ENCODE measurements around the gene EDAR. TPM values are rescaled to one million over a fixed set of nuclear protein-coding genes. Genes with fewer than 3 reads are reported as not detected.

The EDAR gene
- total and polyA plus RNA-seq, 9 donors: 0.04 to 1.1 (median 0.08) TPM

GRCh38 chr2:108969856-108970255, 19.2 kb downstream of the EDAR start:
- Histone ChIP-seq H3K4me3 (ENCODE audit: low read length) (no peak overlapping the region), H3K36me3 (ENCODE audit: control insufficient read depth, insufficient read depth, low read length) (no peaks in the 10 kb centered on the region), H3K27ac (ENCODE audit: low read length) (no peak overlapping the region), H3K4me1 (ENCODE audit: control insufficient read depth, insufficient read depth, low read length) (peaks cover 3% of the 10 kb centered on the region), H3K9me3 (replicated peaks; ENCODE audit: control insufficient read depth, low read depth, low read length) (no peaks in the 10 kb centered on the region), H3K27me3 (ENCODE audit: control insufficient read depth, insufficient read depth, low read length) (peaks cover 2% of the 10 kb centered on the region)
- WGBS (ENCODE audit: insufficient coverage): 50% methylated on average over 5 of the region's 6 CpGs
- DNase-seq: no peak

GRCh38 chr2:108968619-108969018, 20.4 kb downstream of the EDAR start:
- H3K36me3 ChIP-seq (ENCODE audit: control insufficient read depth, insufficient read depth, low read length): no peaks in the 10 kb centered on the region
- DNase-seq: peak; percentile 24
- H3K27me3 ChIP-seq (ENCODE audit: control insufficient read depth, insufficient read depth, low read length): peaks cover 2% of the 10 kb centered on the region
- whole genome bisulfite sequencing (ENCODE audit: insufficient coverage): 0% methylated on average over 2 of the region's 4 CpGs
- H3K4me1 ChIP-seq (ENCODE audit: control insufficient read depth, insufficient read depth, low read length): peaks cover 3% of the 10 kb centered on the region
- no peak overlapping the region for H3K4me3 ChIP-seq (ENCODE audit: low read length)
- H3K9me3 ChIP-seq (replicated peaks; ENCODE audit: control insufficient read depth, low read depth, low read length): no peaks in the 10 kb centered on the region
- no peak overlapping the region for H3K27ac ChIP-seq (ENCODE audit: low read length)

DNA sequence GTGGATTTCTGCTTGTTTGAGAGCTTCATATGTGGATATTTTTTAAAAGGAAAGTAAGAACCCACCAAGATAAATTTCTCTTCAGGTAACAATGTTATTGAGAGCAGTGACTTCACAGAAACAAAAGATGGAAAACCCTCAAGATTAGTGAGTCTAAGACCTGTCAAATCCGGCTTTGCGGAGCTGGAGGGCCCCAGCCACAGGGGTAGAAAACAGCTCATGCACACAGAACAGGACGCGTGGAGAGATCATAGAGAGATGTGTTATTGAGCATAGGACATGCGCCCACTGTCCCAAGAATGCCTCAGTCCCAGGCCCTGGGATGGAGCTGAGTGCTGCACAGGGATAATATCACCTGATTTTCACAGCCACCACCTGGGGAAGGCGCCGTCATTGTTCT, 21.3 kb downstream of the EDAR start:
- Histone ChIP-seq H3K27ac (ENCODE audit: low read length) (no peak overlapping the region), H3K9me3 (replicated peaks; ENCODE audit: control insufficient read depth, low read depth, low read length) (no peaks in the 10 kb centered on the region), H3K4me1 (ENCODE audit: control insufficient read depth, insufficient read depth, low read length) (peaks cover 3% of the 10 kb centered on the region), H3K36me3 (ENCODE audit: control insufficient read depth, insufficient read depth, low read length) (no peaks in the 10 kb centered on the region), H3K27me3 (ENCODE audit: control insufficient read depth, insufficient read depth, low read length) (peaks cover 2% of the 10 kb centered on the region), H3K4me3 (ENCODE audit: low read length) (no peak overlapping the region)
- WGBS (ENCODE audit: insufficient coverage): 80% methylated on average over 1 of the region's 7 CpGs
- no peak for DNase-seq

DNA sequence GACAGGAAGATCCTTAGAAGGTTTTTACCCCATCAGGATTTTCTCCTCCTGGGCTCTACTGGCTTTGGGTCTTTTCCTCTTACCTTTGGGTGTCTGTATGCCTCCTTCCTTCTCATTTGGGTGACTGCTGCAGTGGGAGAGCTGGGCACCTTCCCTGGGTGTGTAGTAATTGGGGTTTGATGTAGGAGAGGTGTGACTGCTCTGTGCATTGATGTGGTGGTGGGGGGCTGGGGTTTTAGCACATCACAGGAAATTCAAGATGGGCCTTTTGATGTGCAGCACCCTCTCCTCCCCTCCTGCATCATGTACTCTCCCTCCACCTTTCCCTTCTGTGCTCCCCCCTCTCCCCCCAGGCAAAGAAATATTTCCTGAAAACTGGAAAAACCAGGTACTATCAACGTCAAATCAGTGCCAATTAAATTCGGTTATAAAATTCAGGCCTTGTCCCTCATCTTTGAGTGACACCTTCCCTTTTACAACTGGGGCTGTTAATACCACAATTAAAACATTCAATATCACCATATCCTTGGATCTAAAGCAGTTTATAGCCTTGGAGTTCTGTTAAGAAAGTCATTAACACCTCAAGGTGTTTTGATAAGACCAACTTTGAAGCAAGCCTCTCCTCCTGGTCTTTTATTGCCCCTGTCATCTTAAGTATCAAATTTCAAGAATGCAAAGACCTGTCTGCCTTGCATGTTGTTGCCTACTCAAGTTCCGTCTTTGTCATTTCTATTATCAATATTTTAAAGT, 23.3 kb downstream of the EDAR start:
- H3K36me3 ChIP-seq (ENCODE audit: control insufficient read depth, insufficient read depth, low read length): no peaks in the 10 kb centered on the region
- peaks cover 2% of the 10 kb centered on the region for H3K27me3 ChIP-seq (ENCODE audit: control insufficient read depth, insufficient read depth, low read length)
- no peak overlapping the region for H3K4me3 ChIP-seq (ENCODE audit: low read length)
- no peaks in the 10 kb centered on the region for H3K9me3 ChIP-seq (replicated peaks; ENCODE audit: control insufficient read depth, low read depth, low read length)
- no peak overlapping the region for H3K27ac ChIP-seq (ENCODE audit: low read length)
- WGBS (ENCODE audit: insufficient coverage): no CpG with 5 or more reads among the region's 3 CpGs
- no peak for DNase-seq
- H3K4me1 ChIP-seq (ENCODE audit: control insufficient read depth, insufficient read depth, low read length): peaks cover 3% of the 10 kb centered on the region

DNA sequence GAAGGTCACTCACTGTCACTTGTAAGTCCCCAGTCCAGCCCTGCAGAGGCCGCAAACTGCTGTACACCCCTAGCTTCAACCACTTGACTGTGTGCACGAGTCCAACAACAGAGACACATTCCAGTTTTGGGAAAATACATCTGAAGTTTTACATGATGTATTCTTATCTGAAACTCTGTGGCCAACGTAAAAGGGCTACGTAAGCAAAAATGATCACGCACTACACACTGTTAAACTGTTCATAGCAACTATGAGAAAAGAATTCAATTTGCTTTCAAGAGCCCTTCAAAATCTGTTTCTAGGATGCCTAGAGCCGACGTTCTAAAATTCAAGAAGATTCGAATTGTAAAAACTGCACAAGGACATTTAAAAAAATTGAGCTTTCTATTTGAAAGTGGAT, 26.0 kb downstream of the EDAR start:
- DNase-seq: no peak
- H3K27ac ChIP-seq (ENCODE audit: low read length): no peak overlapping the region
- 80% methylated on average over 1 of the region's 8 CpGs for WGBS (ENCODE audit: insufficient coverage)
- no peaks in the 10 kb centered on the region for H3K36me3 ChIP-seq (ENCODE audit: control insufficient read depth, insufficient read depth, low read length)
- H3K4me3 ChIP-seq (ENCODE audit: low read length): no peak overlapping the region
- peaks cover 2% of the 10 kb centered on the region for H3K27me3 ChIP-seq (ENCODE audit: control insufficient read depth, insufficient read depth, low read length)
- H3K9me3 ChIP-seq (replicated peaks; ENCODE audit: control insufficient read depth, low read depth, low read length): no peaks in the 10 kb centered on the region
- peaks cover 6% of the 10 kb centered on the region for H3K4me1 ChIP-seq (ENCODE audit: control insufficient read depth, insufficient read depth, low read length)

DNA sequence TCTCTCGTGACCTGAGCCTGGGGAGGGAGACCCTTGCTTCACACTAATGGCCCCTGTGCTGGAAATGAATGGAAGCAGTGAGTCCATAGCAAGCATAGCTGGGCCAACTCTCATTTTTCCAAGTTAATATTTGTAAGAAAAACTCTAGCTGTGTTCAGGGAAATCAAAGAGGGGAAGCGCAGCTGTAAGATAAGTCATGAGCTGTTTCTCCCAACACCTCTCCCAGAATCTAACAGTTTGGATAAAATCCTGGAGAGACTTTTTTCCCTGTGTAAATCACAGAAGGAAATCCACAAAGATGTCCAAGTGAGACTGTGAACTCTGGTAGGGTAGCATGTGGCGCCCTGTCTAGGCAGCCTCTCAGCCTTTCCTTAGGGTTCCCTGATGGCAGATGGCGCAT, 27.2 kb downstream of the EDAR start:
- Histone ChIP-seq H3K9me3 (replicated peaks; ENCODE audit: control insufficient read depth, low read depth, low read length) (no peaks in the 10 kb centered on the region), H3K27ac (ENCODE audit: low read length) (no peak overlapping the region), H3K4me3 (ENCODE audit: low read length) (no peak overlapping the region), H3K4me1 (ENCODE audit: control insufficient read depth, insufficient read depth, low read length) (peaks cover 6% of the 10 kb centered on the region), H3K36me3 (ENCODE audit: control insufficient read depth, insufficient read depth, low read length) (no peaks in the 10 kb centered on the region), H3K27me3 (ENCODE audit: control insufficient read depth, insufficient read depth, low read length) (peaks cover 2% of the 10 kb centered on the region)
- no peak for DNase-seq
- WGBS (ENCODE audit: insufficient coverage): 63% methylated on average over 1 of the region's 4 CpGs

DNA sequence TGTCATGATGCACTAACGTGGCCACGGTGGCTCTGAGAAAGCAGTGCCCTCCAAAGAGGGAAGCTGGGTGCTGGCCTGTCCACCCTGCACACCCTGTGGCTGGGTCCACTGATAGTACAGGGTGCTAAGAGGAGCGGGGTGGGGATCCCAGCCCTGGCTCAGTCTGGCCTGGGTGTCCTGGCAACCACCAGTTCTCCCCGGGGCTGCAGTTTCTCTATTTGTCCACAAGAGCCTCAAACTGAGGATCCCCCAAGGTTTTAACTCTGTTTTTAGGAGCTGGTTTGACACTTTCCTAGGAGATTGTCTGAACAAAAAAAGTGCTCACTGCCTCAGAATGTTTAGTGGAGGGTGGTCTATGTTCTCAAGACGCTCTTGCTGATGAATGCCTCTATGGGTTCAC, 29.0 kb downstream of the EDAR start:
- Histone ChIP-seq H3K4me3 (ENCODE audit: low read length) (no peak overlapping the region), H3K9me3 (replicated peaks; ENCODE audit: control insufficient read depth, low read depth, low read length) (no peaks in the 10 kb centered on the region), H3K27ac (ENCODE audit: low read length) (no peak overlapping the region), H3K4me1 (ENCODE audit: control insufficient read depth, insufficient read depth, low read length) (peaks cover 6% of the 10 kb centered on the region), H3K36me3 (ENCODE audit: control insufficient read depth, insufficient read depth, low read length) (no peaks in the 10 kb centered on the region), H3K27me3 (ENCODE audit: control insufficient read depth, insufficient read depth, low read length) (no peaks in the 10 kb centered on the region)
- DNase-seq: no peak
- 75% methylated on average over 4 of the region's 5 CpGs for WGBS (ENCODE audit: insufficient coverage)

GRCh38 chr2:108959401-108959800, 29.6 kb downstream of the EDAR start:
- Histone ChIP-seq H3K9me3 (replicated peaks; ENCODE audit: control insufficient read depth, low read depth, low read length) (no peaks in the 10 kb centered on the region), H3K27me3 (ENCODE audit: control insufficient read depth, insufficient read depth, low read length) (no peaks in the 10 kb centered on the region), H3K4me1 (ENCODE audit: control insufficient read depth, insufficient read depth, low read length) (peaks cover 6% of the 10 kb centered on the region), H3K36me3 (ENCODE audit: control insufficient read depth, insufficient read depth, low read length) (no peaks in the 10 kb centered on the region), H3K27ac (ENCODE audit: low read length) (no peak overlapping the region), H3K4me3 (ENCODE audit: low read length) (no peak overlapping the region)
- WGBS (ENCODE audit: insufficient coverage): 69% methylated on average over 7 of the region's 7 CpGs
- no peak for DNase-seq

DNA sequence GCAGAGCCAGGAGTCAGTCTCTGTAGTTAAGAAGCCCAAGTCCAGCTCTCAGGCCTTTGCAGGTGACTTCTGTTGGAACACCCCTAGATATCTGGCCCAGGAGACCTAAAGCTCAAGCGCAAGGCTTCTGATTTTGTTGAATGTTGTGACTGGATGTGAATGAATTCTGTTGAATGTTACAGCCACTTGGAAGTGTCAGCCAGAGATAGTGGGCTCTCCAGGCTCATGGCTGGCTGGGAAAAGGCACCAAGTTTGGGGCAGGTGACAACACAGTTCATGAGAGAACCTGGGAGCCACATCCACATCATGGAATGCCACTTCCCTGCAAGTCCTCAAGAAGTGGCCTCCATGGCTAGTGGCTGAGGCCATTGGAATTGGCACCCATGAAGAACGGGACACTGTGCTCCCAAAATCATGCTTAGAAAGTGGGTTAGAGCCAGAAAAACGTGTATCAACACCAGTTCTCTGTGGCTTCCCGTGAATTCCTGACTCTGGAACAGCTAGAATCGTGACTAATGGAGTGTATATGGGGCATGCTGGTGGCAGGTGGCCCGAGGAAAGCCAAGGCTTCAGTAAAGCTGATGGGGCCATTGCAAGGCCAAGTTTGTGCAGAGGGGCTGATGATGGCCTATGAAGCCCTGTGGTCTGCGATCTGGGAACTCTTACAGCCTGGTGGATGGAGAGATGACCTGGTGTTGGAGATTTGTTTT, 30.2 kb downstream of the EDAR start:
- H3K9me3 ChIP-seq (replicated peaks; ENCODE audit: control insufficient read depth, low read depth, low read length): no peaks in the 10 kb centered on the region
- H3K4me3 ChIP-seq (ENCODE audit: low read length): no peak overlapping the region
- WGBS (ENCODE audit: insufficient coverage): 78% methylated on average over 7 of the region's 7 CpGs
- H3K36me3 ChIP-seq (ENCODE audit: control insufficient read depth, insufficient read depth, low read length): no peaks in the 10 kb centered on the region
- no peaks in the 10 kb centered on the region for H3K27me3 ChIP-seq (ENCODE audit: control insufficient read depth, insufficient read depth, low read length)
- H3K4me1 ChIP-seq (ENCODE audit: control insufficient read depth, insufficient read depth, low read length): peaks cover 6% of the 10 kb centered on the region
- DNase-seq: no peak
- no peak overlapping the region for H3K27ac ChIP-seq (ENCODE audit: low read length)

DNA sequence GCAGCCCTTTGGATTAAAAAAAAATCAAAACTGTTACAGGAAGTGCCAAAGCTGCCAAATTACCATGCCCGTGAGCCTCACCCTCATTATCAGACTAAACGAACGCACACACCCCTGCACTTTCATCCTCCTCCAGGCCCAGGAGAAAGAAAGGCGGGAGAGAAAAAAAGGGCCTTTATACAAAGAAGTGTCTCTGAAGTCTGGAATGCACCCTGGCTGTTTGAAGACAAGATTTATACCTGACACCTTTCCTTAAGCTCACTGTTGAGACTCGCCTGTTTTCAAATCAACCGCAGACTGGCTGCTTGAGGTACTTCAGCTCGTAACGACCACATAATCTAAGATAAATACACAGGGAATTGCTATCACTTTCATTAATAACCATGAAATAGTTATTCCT, 31.0 kb downstream of the EDAR start:
- Histone ChIP-seq H3K27ac (ENCODE audit: low read length) (no peak overlapping the region), H3K36me3 (ENCODE audit: control insufficient read depth, insufficient read depth, low read length) (no peaks in the 10 kb centered on the region), H3K4me1 (ENCODE audit: control insufficient read depth, insufficient read depth, low read length) (peaks cover 8% of the 10 kb centered on the region), H3K4me3 (ENCODE audit: low read length) (no peak overlapping the region), H3K27me3 (ENCODE audit: control insufficient read depth, insufficient read depth, low read length) (no peaks in the 10 kb centered on the region), H3K9me3 (replicated peaks; ENCODE audit: control insufficient read depth, low read depth, low read length) (no peaks in the 10 kb centered on the region)
- WGBS (ENCODE audit: insufficient coverage): 80% methylated on average over 2 of the region's 8 CpGs
- no peak for DNase-seq
